GM12864 (cell line): ENCODE data around the gene DUSP5.
"Not testable (repeated sequence)": the region's sequence is repeated elsewhere in the genome, so short reads cannot be mapped to it uniquely, and the experiment has no call there.

Experiments
- DNase-seq: peaks from one replicate; pipeline ENCODE4 v3.0.0-alpha.2; 2011; ENCODE audit warnings: low read depth
- H3K4me3 ChIP-seq: 2 replicates; pipeline ENCODE4 v1.5.1; 2011; ENCODE audit warnings: mild to moderate bottlenecking, low read depth, low read length, control low read depth
- CTCF ChIP-seq: IDR thresholded peaks from 2 replicates; pipeline ENCODE4 v1.5.1; 2011; ENCODE audit warnings: low read depth, mild to moderate bottlenecking, moderate library complexity, low read length, control low read depth, inconsistent platforms; ENCODE audit errors: missing control alignments

Gene DUSP5

GRCh38 chr10:110458266-110458920, 39.3 kb upstream of the DUSP5 start:
- DNase-seq = no peak
- TF ChIP-seq CTCF = no peak
- no peak overlapping the region for H3K4me3 ChIP-seq

GRCh38 chr10:110459600-110459999, 38.1 kb upstream of the DUSP5 start:
- no peak for DNase-seq
- H3K4me3 ChIP-seq = no peak overlapping the region
- no peak for TF ChIP-seq CTCF

- no peak for TF ChIP-seq CTCF
- H3K4me3 ChIP-seq = no peak overlapping the region
- no peak for DNase-seq
These were observed 37.4 kb upstream of the DUSP5 start for GRCh38 chr10:110460111-110460809.

GRCh38 chr10:110461088-110461487, 36.6 kb upstream of the DUSP5 start:
- H3K4me3 ChIP-seq = no peak overlapping the region
- DNase-seq = no peak
- no peak for TF ChIP-seq CTCF

GRCh38 chr10:110461530-110461929, 36.2 kb upstream of the DUSP5 start:
- no peak for DNase-seq
- H3K4me3 ChIP-seq = no peak overlapping the region
- no peak for TF ChIP-seq CTCF

GRCh38 chr10:110462166-110463095, 35.3 kb upstream of the DUSP5 start:
- no peak for DNase-seq
- no peak for TF ChIP-seq CTCF
- no peak overlapping the region for H3K4me3 ChIP-seq

GRCh38 chr10:110468258-110468657, 29.4 kb upstream of the DUSP5 start:
- H3K4me3 ChIP-seq, DNase-seq: not testable (repeated sequence)

GRCh38 chr10:110470541-110470940, 27.2 kb upstream of the DUSP5 start:
- not testable (repeated sequence) for H3K4me3 ChIP-seq, DNase-seq
